Sigmoid colon (tissue), 7 donors: ENCODE data around the gene EDRF1. TPM values are rescaled to one million over a fixed set of nuclear protein-coding genes. Genes with fewer than 3 reads are reported as not detected.

ENCODE experiments used
- DNase-seq: peaks from one replicate; pipeline ENCODE4 v3.0.0-alpha.2; 2019
- H3K27ac ChIP-seq, 4 donors: fragments of 200-600 bp; sonication (generic); one replicate each; pipeline ENCODE4 v1.5.1; 2016 to 2019; ENCODE audit warnings: mild to moderate bottlenecking in 1 of 4
- H3K27me3 ChIP-seq, 3 donors: fragments of 200-600 bp; sonication (generic); one replicate each; pipeline ENCODE4 v1.5.1; 2019; ENCODE audit warnings: mild to moderate bottlenecking in 1 of 3
- H3K36me3 ChIP-seq, 4 donors: fragments of 200-600 bp; sonication (generic); one replicate each; pipeline ENCODE4 v1.5.1; 2016 to 2019
- H3K4me1 ChIP-seq, 4 donors: fragments of 200-600 bp; sonication (generic); one replicate each; pipeline ENCODE4 v1.5.1; 2017 to 2019
- H3K4me3 ChIP-seq, 4 donors: fragments of 200-600 bp; sonication (generic); one replicate each; pipeline ENCODE4 v1.5.1; 2017 to 2019; ENCODE audit warnings: mild to moderate bottlenecking in 2 of 4, moderate library complexity in 1 of 4
- H3K9me3 ChIP-seq, 4 donors: fragments of 200-600 bp in 3 of 4; sonication (generic) in 3 of 4; one replicate each; pipeline versions ENCODE4 v1.5.1 to v1.6.1; 2013 to 2019
- CTCF ChIP-seq, 4 experiments: fragments of 450-650 bp in 3 of 4; fragments of 200-600 bp in 1 of 4; IDR thresholded peaks; one replicate each; pipeline ENCODE4 v1.5.1; 2016 to 2019; ENCODE audit warnings: antibody characterized with exemption in 4 of 4, mild to moderate bottlenecking in 3 of 4, moderate library complexity in 2 of 4
- EP300 ChIP-seq, 4 donors: sonication (generic); formaldehyde crosslinking; IDR thresholded peaks; one replicate each; pipeline ENCODE4 v1.6.1; 2017; ENCODE audit warnings: antibody characterized with exemption in 4 of 4
- POLR2A ChIP-seq, 2 donors: fragments of 450-650 bp; IDR thresholded peaks; one replicate each; pipeline ENCODE4 v1.6.1; 2016; ENCODE audit warnings: antibody characterized with exemption in 2 of 2, mild to moderate bottlenecking in 2 of 2, moderate library complexity in 2 of 2
- POLR2AphosphoS5 ChIP-seq, 4 donors: sonication (generic); formaldehyde crosslinking; IDR thresholded peaks; one replicate each; pipeline ENCODE4 v1.6.1; 2017; ENCODE audit warnings: antibody characterized with exemption in 4 of 4
- WGBS, 2 donors: extraction: QIAGEN DNeasy Blood & Tissue Kit; methylation state at CpG; one replicate each; pipeline ENCODE4 v1.1.7; 2013; 5-methylcytosine and 5-hydroxymethylcytosine counted together
- intact Hi-C: fragments of 100-400 bp; cut with DNase I; formaldehyde crosslinking; loops from one replicate; pipeline ENCODE4 v1.15.1; 2023
- polyA plus RNA-seq, 3 donors: library from polyadenylated mRNA; stranded (reverse); fragments of 200-250 nt; gene quantifications; one replicate each; pipeline ENCODE4 v1.2.3, GENCODE V29; 2013
- total RNA-seq, 4 donors: library from RNA; depleted of rRNA; stranded (reverse); fragments of >200 nt; gene quantifications; one replicate each; pipeline ENCODE4 v1.1.0, GENCODE V29; 2016
- donor health status: healthy with polysubstance abuse.
- donor health status: Bipolar disorder and iron deficiency.
- donor health status: healthy.

EDRF1 gene
- total and polyA plus RNA-seq, 7 donors: 3.7 to 20.8 (median 16.1) TPM

- 80 to 84% methylated on average over 10 of the region's 10 CpGs for WGBS, 2 donors
- no peak overlapping the region for H3K4me3 ChIP-seq
- TF ChIP-seq POLR2A (IDR thresholded peaks at IDR 0.05) (no peak), EP300 (IDR thresholded peaks at IDR 0.05) (no peak), CTCF (IDR thresholded peaks at IDR 0.05) (no peak), POLR2AphosphoS5 (IDR thresholded peaks at IDR 0.05) (no peak)
- no peaks in the 10 kb centered on the region for H3K36me3 ChIP-seq
- intact Hi-C loops: no loop called here
- no peak overlapping the region for H3K27ac ChIP-seq
- no peaks in the 10 kb centered on the region for H3K9me3 ChIP-seq
- H3K4me1 ChIP-seq: no peaks in the 10 kb centered on the region
- DNase-seq: no peak
- no peaks in the 10 kb centered on the region for H3K27me3 ChIP-seq
Measured at GRCh38 chr10:125779403-125780327, 60.2 kb downstream of the EDRF1 start.

GRCh38 chr10:125781374-125781773 is 61.9 kb downstream of the EDRF1 start:
- DNase-seq: no peak
- WGBS, 2 donors: 94 to 95% methylated on average over 8 of the region's 8 CpGs
- H3K27ac ChIP-seq: no peak overlapping the region
- no peaks in the 10 kb centered on the region for H3K9me3 ChIP-seq
- no peaks in the 10 kb centered on the region for H3K4me1 ChIP-seq
- intact Hi-C loops: no loop called here
- TF ChIP-seq EP300 (IDR thresholded peaks at IDR 0.05) (no peak), POLR2AphosphoS5 (IDR thresholded peaks at IDR 0.05) (no peak), POLR2A (IDR thresholded peaks at IDR 0.05) (no peak), CTCF (IDR thresholded peaks at IDR 0.05) (no peak)
- H3K36me3 ChIP-seq: no peaks in the 10 kb centered on the region
- H3K27me3 ChIP-seq: no peaks in the 10 kb centered on the region
- no peak overlapping the region for H3K4me3 ChIP-seq

GRCh38 chr10:125782054-125782453 is 62.5 kb downstream of the EDRF1 start:
- Histone ChIP-seq H3K4me3 (no peak overlapping the region), H3K27ac (no peak overlapping the region), H3K27me3 (no peaks in the 10 kb centered on the region), H3K36me3 (no peaks in the 10 kb centered on the region), H3K9me3 (no peaks in the 10 kb centered on the region), H3K4me1 (no peaks in the 10 kb centered on the region)
- intact Hi-C loops: no loop called here
- TF ChIP-seq POLR2AphosphoS5 (IDR thresholded peaks at IDR 0.05) (no peak), POLR2A (IDR thresholded peaks at IDR 0.05) (no peak), EP300 (IDR thresholded peaks at IDR 0.05) (no peak), CTCF (IDR thresholded peaks at IDR 0.05) (no peak)
- 91 to 97% methylated on average over 11 of the region's 11 CpGs for WGBS, 2 donors
- no peak for DNase-seq

GRCh38 chr10:125782616-125783015 is 63.1 kb downstream of the EDRF1 start:
- Histone ChIP-seq H3K27ac (no peak overlapping the region), H3K9me3 (no peaks in the 10 kb centered on the region), H3K27me3 (no peaks in the 10 kb centered on the region), H3K4me1 (no peaks in the 10 kb centered on the region), H3K4me3 (no peak overlapping the region), H3K36me3 (peaks cover 0 to 2% (median 0%) of the 10 kb centered on the region in 4 donors)
- intact Hi-C loops: no loop called here
- WGBS, 2 donors: 91% methylated on average over 11 of the region's 11 CpGs
- TF ChIP-seq EP300 (IDR thresholded peaks at IDR 0.05): no peak
- TF ChIP-seq POLR2A (IDR thresholded peaks at IDR 0.05): no peak
- DNase-seq: no peak

- no peaks in the 10 kb centered on the region for H3K4me1 ChIP-seq
- H3K27me3 ChIP-seq: no peaks in the 10 kb centered on the region
- no peak overlapping the region for H3K27ac ChIP-seq
- H3K9me3 ChIP-seq: no peaks in the 10 kb centered on the region
- WGBS, 2 donors: 95% methylated on average over 7 of the region's 7 CpGs
- intact Hi-C loops: no loop called here
- H3K4me3 ChIP-seq: no peak overlapping the region
- no peak for DNase-seq
- TF ChIP-seq EP300 (IDR thresholded peaks at IDR 0.05) (no peak), CTCF (IDR thresholded peaks at IDR 0.05) (no peak), POLR2A (IDR thresholded peaks at IDR 0.05) (no peak), POLR2AphosphoS5 (IDR thresholded peaks at IDR 0.05) (no peak)
- peaks cover 0 to 9% (median 3%) of the 10 kb centered on the region in 4 donors for H3K36me3 ChIP-seq
Measured at GRCh38 chr10:125783408-125783807, 63.9 kb downstream of the EDRF1 start.
